H9 (cell line): Measurements from ENCODE around the gene UTP20. TPM values are rescaled to one million over a fixed set of nuclear protein-coding genes. Genes with fewer than 3 reads are reported as not detected.

Experiments
- DNase-seq: peaks from one replicate; pipeline ENCODE4 v3.0.0-alpha.2; 2017
- H2AFZ ChIP-seq: one replicate; pipeline ENCODE4 v1.6.1; 2013; ENCODE audit warnings: mild to moderate bottlenecking, low read length, control low read depth, moderate library complexity
- H2AK5ac ChIP-seq: 2 replicates; pipeline ENCODE4 v1.6.1; 2013; ENCODE audit warnings: low read length, control low read depth, mixed read lengths; ENCODE audit not compliant: insufficient read length
- H2BK120ac ChIP-seq: one replicate; pipeline ENCODE4 v1.6.1; 2013; ENCODE audit warnings: low read depth, mild to moderate bottlenecking, low read length, control low read depth, inconsistent platforms; ENCODE audit not compliant: poor library complexity, severe bottlenecking
- H2BK12ac ChIP-seq: 2 replicates; pipeline ENCODE4 v1.6.1; 2013; ENCODE audit warnings: low read length, control low read depth, mixed read lengths, low read depth; ENCODE audit not compliant: insufficient read length
- H2BK15ac ChIP-seq: 2 replicates; pipeline ENCODE4 v1.6.1; 2013; ENCODE audit warnings: low read depth, low read length, control low read depth
- H2BK20ac ChIP-seq: one replicate; pipeline ENCODE4 v1.6.1; 2013; ENCODE audit warnings: low read depth, mild to moderate bottlenecking, low read length, control low read depth, inconsistent platforms; ENCODE audit not compliant: poor library complexity, severe bottlenecking
- H2BK5ac ChIP-seq: 2 replicates; pipeline ENCODE4 v1.6.1; 2013; ENCODE audit warnings: low read length, control low read depth, mixed read lengths; ENCODE audit not compliant: insufficient read length
- H3K14ac ChIP-seq: 2 replicates; pipeline ENCODE4 v1.6.1; 2013; ENCODE audit warnings: low read length, control low read depth; ENCODE audit not compliant: insufficient read depth
- H3K18ac ChIP-seq: 2 replicates; pipeline ENCODE4 v1.6.1; 2013; ENCODE audit warnings: low read depth, mild to moderate bottlenecking, mixed read lengths, low read length, control low read depth; ENCODE audit not compliant: insufficient read length
- H3K23ac ChIP-seq: 2 replicates; pipeline ENCODE4 v1.6.1; 2013; ENCODE audit warnings: low read length, control low read depth, mixed read lengths, low read depth; ENCODE audit not compliant: insufficient read length
- H3K23me2 ChIP-seq: 2 replicates; pipeline ENCODE4 v1.6.1; 2013; ENCODE audit warnings: low read depth, mild to moderate bottlenecking, mixed read lengths, low read length, control low read depth; ENCODE audit not compliant: insufficient read length, poor library complexity, severe bottlenecking
- H3K27ac ChIP-seq: 2 replicates; pipeline ENCODE4 v1.5.1; 2013; ENCODE audit warnings: low read length, control low read depth, mixed read lengths, low read depth; ENCODE audit not compliant: insufficient read length
- H3K27me3 ChIP-seq: 2 replicates; pipeline ENCODE4 v1.6.1; 2013; ENCODE audit warnings: low read length, control low read depth, inconsistent platforms; ENCODE audit not compliant: insufficient read depth
- H3K4ac ChIP-seq: 2 replicates; pipeline ENCODE4 v1.6.1; 2013; ENCODE audit warnings: low read depth, mild to moderate bottlenecking, control low read depth, inconsistent platforms, low read length, moderate library complexity
- H3K4me1 ChIP-seq: 2 replicates; pipeline ENCODE4 v1.6.1; 2013; ENCODE audit warnings: low read length, control low read depth, inconsistent platforms; ENCODE audit not compliant: insufficient read depth
- H3K4me2 ChIP-seq: 2 replicates; pipeline ENCODE4 v1.6.1; 2013; ENCODE audit warnings: low read length, control low read depth, mixed read lengths; ENCODE audit not compliant: insufficient read length, insufficient read depth
- H3K56ac ChIP-seq: 2 replicates; pipeline ENCODE4 v1.6.1; 2013; ENCODE audit warnings: low read depth, mild to moderate bottlenecking, mixed read lengths, low read length, control low read depth; ENCODE audit not compliant: insufficient read length
- H3K79me1 ChIP-seq: 2 replicates; pipeline ENCODE4 v1.6.1; 2013; ENCODE audit warnings: low read depth, mild to moderate bottlenecking, moderate library complexity, low read length, control low read depth, inconsistent platforms; ENCODE audit not compliant: insufficient read depth, poor library complexity, severe bottlenecking
- H3K79me2 ChIP-seq: 2 replicates; pipeline ENCODE4 v1.6.1; 2013; ENCODE audit warnings: low read length, control low read depth, inconsistent platforms; ENCODE audit not compliant: insufficient read depth
- H3K9ac ChIP-seq: 2 replicates; pipeline ENCODE4 v1.6.1; 2013; ENCODE audit warnings: low read length, control low read depth, mixed read lengths; ENCODE audit not compliant: insufficient read length; ENCODE audit errors: extremely low read depth
- H3K9me3 ChIP-seq: one replicate; pipeline ENCODE4 v1.6.1; 2013; ENCODE audit warnings: low read depth, low read length, inconsistent platforms; ENCODE audit not compliant: control insufficient read depth
- H3T11ph ChIP-seq: one replicate; pipeline ENCODE4 v1.6.1; 2013; ENCODE audit warnings: mild to moderate bottlenecking, low read length, control low read depth, inconsistent platforms
- H4K20me1 ChIP-seq: one replicate; pipeline ENCODE4 v1.6.1; 2013; ENCODE audit not compliant: control insufficient read depth, insufficient read length, insufficient read depth
- H4K5ac ChIP-seq: 2 replicates; pipeline ENCODE4 v1.6.1; 2013; ENCODE audit warnings: low read depth, mild to moderate bottlenecking, mixed read lengths, low read length, control low read depth; ENCODE audit not compliant: insufficient read length
- H4K8ac ChIP-seq: replicated peaks from 2 replicates; pipeline ENCODE4 v1.6.1; 2013; ENCODE audit warnings: low read length, control low read depth, mixed read lengths, low read depth; ENCODE audit not compliant: insufficient read length
- H4K91ac ChIP-seq: 2 replicates; pipeline ENCODE4 v1.6.1; 2013; ENCODE audit warnings: low read depth, mild to moderate bottlenecking, moderate library complexity, mixed read lengths, low read length, control low read depth; ENCODE audit not compliant: insufficient read length
- H3K27ac Mint-ChIP-seq, 3 experiments: 2 replicates in 2 of 3; 3 replicates in 1 of 3; pipeline ENCODE4 v1.8.0; 2020 to 2021; ENCODE audit warnings: mixed read lengths in 3 of 3, mild to moderate bottlenecking in 1 of 3, moderate library complexity in 1 of 3
- H3K27me3 Mint-ChIP-seq: 2 replicates; pipeline ENCODE4 v1.8.0; 2021; ENCODE audit warnings: low read depth, mild to moderate bottlenecking, moderate library complexity, mixed read lengths
- H3K36me3 Mint-ChIP-seq, 3 experiments: 2 replicates in 2 of 3; 3 replicates in 1 of 3; pipeline ENCODE4 v1.8.0; 2020 to 2021; ENCODE audit warnings: low read depth in 3 of 3, mixed read lengths in 3 of 3; ENCODE audit not compliant: insufficient read depth in 1 of 3
- H3K4me1 Mint-ChIP-seq, 2 experiments: 2 replicates each; pipeline ENCODE4 v1.8.0; 2020; ENCODE audit warnings: mixed read lengths in 2 of 2
- H3K4me3 Mint-ChIP-seq, 2 experiments: 2 replicates in 1 of 2; 3 replicates in 1 of 2; pipeline ENCODE4 v1.8.0; 2020 to 2021; ENCODE audit warnings: mild to moderate bottlenecking in 2 of 2, mixed read lengths in 2 of 2, moderate library complexity in 1 of 2
- H3K9me3 Mint-ChIP-seq, 2 experiments: 2 replicates in 1 of 2; 3 replicates in 1 of 2; pipeline ENCODE4 v1.8.0; 2020; ENCODE audit warnings: mild to moderate bottlenecking in 2 of 2, mixed read lengths in 2 of 2, moderate library complexity in 1 of 2
- CTCF ChIP-seq: fragments of 200-600 bp; sonication (generic); conservative IDR thresholded peaks from 3 replicates; pipeline ENCODE4 v1.8.0; 2021; ENCODE audit warnings: antibody characterized with exemption, mild to moderate bottlenecking
- WGBS: extraction: QIAGEN DNeasy Blood & Tissue Kit; methylation state at CpG from one replicate; pipeline ENCODE4 v1.1.7; 2013; ENCODE audit warnings: missing lambda C conversion rate, low lambda C conversion rate, mixed read lengths; ENCODE audit not compliant: insufficient read length; ENCODE audit errors: extremely low coverage; 5-methylcytosine and 5-hydroxymethylcytosine counted together
- total RNA-seq: library from RNA; stranded (reverse); gene quantifications from 2 replicates; pipeline ENCODE4 v1.2.1, GENCODE V29; 2021

UTP20 gene
- total RNA-seq, 1 experiment from 2014 or later: 38.3 TPM

GRCh38 chr12:101343893-101344292, 64.0 kb downstream of the UTP20 start:
- no peak overlapping the region for H3K4me2 ChIP-seq
- no peak overlapping the region for H2BK15ac ChIP-seq
- H4K91ac ChIP-seq: no peak overlapping the region
- no peak overlapping the region for H3K56ac ChIP-seq
- H3K18ac ChIP-seq: no peak overlapping the region
- no peak overlapping the region for H3T11ph ChIP-seq
- H2AFZ ChIP-seq: no peak overlapping the region
- Mint-ChIP-seq H3K27me3 (no peaks in the 10 kb centered on the region), H3K36me3 (peaks cover 28 to 86% (median 63%) of the 10 kb centered on the region in 3 experiments), H3K9me3 (peaks cover 0 to 2% of the 10 kb centered on the region in 2 experiments; a peak in 2 of 5 replicates), H3K27ac (no peak overlapping the region), H3K4me3 (no peak overlapping the region), H3K4me1 (no peaks in the 10 kb centered on the region)
- no peaks in the 10 kb centered on the region for H3K79me1 ChIP-seq
- no peaks in the 10 kb centered on the region for H4K20me1 ChIP-seq
- no peaks in the 10 kb centered on the region for H3K9me3 ChIP-seq
- no peak for TF ChIP-seq CTCF
- no peak overlapping the region for H4K5ac ChIP-seq
- H2BK20ac ChIP-seq: no peak overlapping the region
- H3K14ac ChIP-seq: no peak overlapping the region
- H3K23me2 ChIP-seq: no peaks in the 10 kb centered on the region
- H3K27me3 ChIP-seq: no peaks in the 10 kb centered on the region
- H3K27ac ChIP-seq: no peak overlapping the region
- no peaks in the 10 kb centered on the region for H3K4me1 ChIP-seq
- WGBS: no CpG with 5 or more reads among the region's 3 CpGs
- no peak overlapping the region for H4K8ac ChIP-seq
- H2BK120ac ChIP-seq: no peak overlapping the region
- no peak overlapping the region for H3K23ac ChIP-seq
- no peak overlapping the region for H2BK5ac ChIP-seq
- no peak overlapping the region for H3K4ac ChIP-seq
- no peak overlapping the region for H2AK5ac ChIP-seq
- H2BK12ac ChIP-seq: no peak overlapping the region
- no peaks in the 10 kb centered on the region for H3K79me2 ChIP-seq
- H3K9ac ChIP-seq: no peak overlapping the region
- no peak for DNase-seq
